ENCODE measurements around the gene ZNF487.
"Not testable (repeated sequence)": the region's sequence is repeated elsewhere in the genome, so short reads cannot be mapped to it uniquely, and the experiment has no call there.

- TF ChIP-seq EZH2 (IDR thresholded peaks at IDR 0.05; ENCODE audit: insufficient read depth, poor library complexity, severe bottlenecking); EZH2phosphoT487 (IDR thresholded peaks at IDR 0.05; ENCODE audit: insufficient read depth, low read depth): not testable (repeated sequence)
Observed at GRCh38 chr10:43446219-43447017, 9.5 kb downstream of the ZNF487 start.

All from GM23248 (cell line).